HG02885 (cell line): ENCODE measurements around the gene LY6G5C.

Source experiments
- ATAC-seq: cut with Tn5 transposase; IDR thresholded peaks from one replicate; pipeline ENCODE4 v1.9.1; 2021; ENCODE audit warnings: mild to moderate bottlenecking; ENCODE audit not compliant: unreplicated experiment, poor library complexity

Gene LY6G5C, protein sequence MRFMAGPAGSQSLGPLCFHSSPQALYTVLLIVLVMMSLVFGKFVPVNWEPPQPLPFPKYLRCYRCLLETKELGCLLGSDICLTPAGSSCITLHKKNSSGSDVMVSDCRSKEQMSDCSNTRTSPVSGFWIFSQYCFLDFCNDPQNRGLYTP

DNA sequence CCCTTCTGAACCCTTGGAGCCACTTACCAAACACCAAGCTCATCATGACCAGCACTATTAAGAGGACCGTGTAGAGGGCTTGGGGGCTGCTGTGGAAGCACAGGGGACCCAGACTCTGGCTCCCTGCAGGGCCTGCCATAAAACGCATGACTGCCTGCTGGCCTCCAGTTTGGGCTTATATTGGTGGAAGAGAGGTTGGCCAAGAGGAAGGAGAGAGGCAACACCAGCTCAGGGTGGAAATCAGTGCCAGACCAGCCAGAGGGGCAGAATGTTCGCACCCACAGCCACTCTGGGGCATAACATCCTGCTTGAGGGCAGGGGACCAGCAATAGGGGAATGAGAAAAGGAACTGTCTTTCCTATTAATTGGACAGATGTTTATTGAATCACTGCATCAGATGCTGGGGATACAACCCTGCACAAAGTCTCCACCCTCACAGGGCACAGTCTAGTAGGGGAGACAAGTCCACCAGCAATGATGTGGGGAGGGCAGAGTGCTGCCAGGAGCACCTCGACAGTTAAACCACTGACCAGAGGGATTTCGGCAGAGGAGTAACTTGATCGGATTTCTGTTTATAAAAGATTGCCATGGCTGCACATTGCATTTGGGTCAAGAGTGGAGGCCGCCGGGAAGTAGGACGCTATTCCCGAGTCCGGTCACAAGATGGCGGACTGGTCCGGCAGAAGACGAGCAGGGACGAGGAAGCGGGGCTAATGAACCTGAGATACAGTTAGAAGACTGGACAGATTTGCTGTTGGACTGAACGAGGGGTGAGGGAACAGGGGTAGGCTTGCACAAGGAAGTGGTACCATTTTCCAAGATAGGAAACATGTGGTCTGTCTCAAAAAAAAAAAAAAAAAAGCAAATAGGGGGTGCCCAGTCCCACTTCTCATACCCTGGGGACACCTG is at the start of gene LY6G5C:
Gene LY6G5C, minus strand, starts transcription at position 842 of the 909 bp plus-strand sequence. Its CDS starts 694 bp downstream, at position 148.
- ATAC-seq: peak; percentile 51

DNA sequence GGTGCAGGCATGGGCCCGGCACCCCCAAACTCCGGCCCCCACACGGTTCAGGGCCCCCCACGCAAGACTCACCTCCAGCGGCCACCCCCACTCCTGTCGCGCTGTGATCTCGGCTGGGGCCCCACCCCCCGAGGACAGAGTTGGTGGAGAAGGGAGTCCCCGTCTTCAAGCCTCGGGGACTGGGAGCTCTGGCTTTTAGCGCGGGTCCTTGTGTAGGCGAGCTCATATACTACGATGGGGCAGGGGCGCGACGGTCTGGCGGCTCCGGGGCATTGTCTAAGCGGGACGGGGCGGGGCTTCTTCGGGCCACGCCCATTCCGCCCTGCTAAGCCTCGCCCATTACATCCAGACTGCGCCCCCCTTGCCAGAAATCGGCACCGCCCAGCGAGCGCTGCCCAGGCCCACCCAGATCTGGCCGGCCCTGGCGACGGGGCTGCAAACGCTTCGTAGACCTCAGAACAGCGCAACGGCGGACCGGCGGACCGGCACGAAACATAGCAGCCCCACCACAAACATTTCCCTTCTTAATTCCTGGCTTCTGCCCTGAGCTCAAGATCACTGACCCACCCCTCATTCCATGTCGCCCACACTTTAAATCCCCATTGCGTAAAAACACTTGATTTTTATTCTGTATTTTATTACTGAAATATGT is 49.2 kb upstream of the LY6G5C start:
- peak; percentile 47 for ATAC-seq

DNA sequence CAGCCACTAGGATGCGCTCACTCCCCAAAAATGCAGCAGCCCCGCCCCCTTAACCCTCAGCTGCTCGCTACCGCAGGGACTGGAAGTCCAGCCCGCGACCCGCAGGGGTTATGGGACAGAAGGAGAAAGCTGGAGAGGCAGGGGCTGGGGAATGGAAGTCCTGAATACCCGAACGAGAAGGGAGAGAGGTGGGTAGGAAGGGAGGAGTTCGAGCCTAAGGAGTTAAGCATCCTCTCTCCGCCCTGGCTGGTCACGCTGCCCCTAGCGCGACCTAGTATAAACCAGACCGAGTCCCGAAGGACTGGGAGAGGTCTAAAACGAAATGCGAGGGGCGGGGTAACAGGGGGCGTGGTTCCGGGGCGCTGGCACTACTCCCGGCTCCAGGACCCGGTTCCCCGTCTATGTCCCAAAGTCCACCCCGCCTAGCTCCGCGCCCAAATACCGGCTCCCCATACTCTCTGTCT is 48.7 kb upstream of the LY6G5C start:
- ATAC-seq: peak; percentile 45

DNA sequence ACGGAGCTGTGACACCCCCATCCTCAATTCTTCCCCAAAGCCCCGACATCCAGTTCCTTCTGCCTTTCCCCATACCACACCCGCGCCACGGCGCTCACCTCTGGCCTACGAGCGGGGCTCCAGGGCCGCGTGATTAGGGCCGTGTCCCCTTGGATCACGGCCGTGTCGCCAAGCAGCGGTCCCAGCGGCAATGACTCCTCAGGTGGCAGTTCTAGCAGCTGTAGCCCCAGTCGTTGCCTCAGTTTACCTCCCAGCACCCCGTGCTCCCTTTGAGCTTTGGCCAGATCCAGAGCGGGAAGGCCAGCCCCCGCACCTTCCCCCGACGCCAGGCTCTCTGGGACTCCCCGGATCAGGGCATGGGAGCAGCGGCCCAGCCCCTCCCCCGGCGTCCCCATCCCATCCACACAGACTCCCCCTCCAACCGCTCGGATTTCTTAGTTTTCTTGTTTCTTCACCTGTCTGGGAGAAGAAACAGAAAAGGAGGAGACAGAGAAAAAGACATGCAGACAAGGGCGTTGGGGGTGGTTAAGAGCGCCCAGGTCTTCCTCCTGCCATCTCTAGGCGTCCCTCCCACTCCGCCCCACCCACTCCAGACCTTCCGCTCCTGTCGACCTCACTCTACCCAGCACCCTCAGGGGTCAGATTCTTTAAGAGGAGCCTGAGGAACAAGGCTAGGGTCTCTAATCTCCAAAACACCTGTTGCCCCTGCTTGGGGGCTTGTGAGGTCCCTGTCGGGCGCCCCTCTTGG is 48.1 kb upstream of the LY6G5C start, which contains the start of gene DDAH2:
Gene DDAH2, minus strand, starts transcription at position 533 of the 748 bp plus-strand sequence. Its CDS starts 138 bp downstream, at position 395.
- ATAC-seq: peak; percentile 15

DNA sequence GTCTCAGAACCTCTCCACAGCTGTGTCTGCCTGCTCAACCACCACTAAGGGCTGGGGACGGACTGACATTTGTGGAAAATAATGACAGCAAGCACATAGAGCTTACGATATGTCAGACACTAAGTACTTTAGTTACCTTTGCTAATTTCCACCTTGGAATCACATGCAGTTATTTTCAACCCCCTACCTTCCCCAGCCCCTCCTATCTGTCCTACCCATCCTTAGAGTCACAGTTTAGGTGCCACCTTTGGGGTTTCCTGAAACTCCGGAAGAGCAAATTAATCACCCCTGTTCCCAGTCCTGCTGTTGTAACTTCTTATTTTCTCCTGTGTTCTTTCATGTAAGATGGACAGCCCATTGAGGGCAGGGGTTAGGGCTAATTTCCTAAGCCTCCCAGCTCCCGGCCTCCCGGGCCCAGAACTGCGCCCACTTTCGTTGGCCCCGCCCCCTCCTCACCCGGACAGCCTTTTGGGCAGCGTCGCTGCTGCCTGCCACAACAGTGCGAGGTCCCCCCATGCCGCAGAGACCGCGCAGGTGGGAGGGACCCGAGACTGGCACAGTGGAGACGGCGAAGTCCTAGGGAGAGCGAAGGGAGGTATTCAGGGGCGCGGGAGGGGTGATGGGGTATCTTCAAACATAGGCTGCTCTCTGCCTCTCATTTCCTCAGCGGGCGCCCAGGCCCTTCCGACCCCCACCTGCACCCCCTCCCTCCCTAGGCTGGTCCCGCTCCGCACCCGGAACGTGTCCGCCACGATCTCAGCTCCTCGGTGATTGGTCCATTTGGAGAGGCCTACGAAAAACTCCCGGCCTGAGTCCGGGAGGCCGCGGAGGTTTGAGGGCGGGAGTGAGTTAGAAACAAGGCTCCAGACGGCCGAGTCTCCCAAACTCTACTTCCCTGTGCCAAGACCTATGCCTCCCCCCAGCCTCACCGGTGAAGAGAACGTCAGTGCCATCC is 47.1 kb upstream of the LY6G5C start:
- no peak for ATAC-seq

DNA sequence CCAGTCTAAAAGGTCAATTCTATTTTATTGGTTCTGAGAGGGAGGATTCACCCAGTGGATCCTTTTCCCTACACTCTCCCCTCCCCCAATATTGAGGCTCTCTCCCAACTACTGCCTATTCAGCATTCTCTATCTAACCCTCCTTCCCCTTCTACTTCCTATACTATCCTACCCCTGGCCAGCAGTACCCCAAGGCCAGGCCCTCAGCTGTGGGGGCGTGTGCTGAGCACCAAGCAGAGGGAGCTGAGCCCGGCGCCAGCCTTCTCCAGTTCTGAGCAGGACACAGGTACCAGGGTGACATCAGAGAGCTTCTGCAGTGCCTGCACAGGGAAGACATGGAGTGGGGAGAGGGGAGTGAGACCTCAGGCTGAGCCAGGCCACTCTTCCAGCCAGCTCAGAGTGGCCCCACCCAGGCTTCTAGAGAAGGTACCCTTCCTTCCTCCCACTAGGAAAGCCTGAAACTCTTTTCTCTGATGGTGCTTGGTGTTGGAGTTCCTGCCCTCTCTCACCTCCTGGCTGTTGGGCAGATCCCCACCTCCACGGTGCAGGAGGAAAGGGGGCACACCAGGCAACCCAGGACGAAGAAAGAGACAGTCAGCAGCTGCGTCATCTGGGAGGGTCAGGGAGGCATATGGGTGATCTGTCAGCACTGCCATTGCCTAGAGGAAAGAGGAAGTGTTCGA is 46.3 kb upstream of the LY6G5C start:
- peak; percentile 53 for ATAC-seq

DNA sequence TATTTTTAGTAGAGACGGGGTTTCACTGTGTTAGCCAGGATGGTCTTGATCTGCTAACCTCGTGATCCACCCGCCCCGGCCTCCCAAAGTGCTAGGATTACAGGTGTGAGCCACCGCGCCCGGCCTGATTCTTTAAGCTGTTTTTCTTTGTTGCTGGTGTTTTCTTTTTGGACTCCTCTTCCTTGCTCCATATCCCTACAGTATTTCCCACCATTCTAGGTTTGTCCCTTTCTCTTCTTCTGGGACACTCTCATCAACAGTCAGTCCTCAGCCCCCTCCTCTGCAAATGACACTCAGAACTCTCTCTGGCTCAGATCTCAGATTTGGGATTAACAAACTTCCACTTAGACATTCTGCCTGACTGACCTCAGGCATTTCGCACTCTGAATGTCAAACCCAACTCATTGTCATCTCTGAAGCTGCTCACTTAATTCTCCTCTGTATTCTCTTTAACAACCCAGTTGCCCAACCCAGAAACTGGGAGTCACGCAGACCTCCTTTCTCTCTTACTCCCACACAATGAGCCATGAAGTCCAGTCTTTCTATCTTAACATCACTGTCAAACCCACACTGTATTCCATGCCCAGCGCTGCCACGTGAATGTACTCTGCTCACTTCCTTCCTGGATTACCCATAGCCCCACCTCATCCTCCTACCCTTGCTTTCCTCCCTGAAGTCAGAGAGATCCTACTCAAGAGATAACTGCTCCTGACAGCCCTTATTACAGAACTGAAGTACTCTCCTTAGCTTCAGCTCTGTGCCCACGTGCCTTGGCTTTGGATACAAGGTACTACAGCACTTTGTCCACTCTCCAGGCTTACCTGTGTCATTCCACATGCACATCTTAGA is 44.9 kb upstream of the LY6G5C start:
- no peak for ATAC-seq

DNA sequence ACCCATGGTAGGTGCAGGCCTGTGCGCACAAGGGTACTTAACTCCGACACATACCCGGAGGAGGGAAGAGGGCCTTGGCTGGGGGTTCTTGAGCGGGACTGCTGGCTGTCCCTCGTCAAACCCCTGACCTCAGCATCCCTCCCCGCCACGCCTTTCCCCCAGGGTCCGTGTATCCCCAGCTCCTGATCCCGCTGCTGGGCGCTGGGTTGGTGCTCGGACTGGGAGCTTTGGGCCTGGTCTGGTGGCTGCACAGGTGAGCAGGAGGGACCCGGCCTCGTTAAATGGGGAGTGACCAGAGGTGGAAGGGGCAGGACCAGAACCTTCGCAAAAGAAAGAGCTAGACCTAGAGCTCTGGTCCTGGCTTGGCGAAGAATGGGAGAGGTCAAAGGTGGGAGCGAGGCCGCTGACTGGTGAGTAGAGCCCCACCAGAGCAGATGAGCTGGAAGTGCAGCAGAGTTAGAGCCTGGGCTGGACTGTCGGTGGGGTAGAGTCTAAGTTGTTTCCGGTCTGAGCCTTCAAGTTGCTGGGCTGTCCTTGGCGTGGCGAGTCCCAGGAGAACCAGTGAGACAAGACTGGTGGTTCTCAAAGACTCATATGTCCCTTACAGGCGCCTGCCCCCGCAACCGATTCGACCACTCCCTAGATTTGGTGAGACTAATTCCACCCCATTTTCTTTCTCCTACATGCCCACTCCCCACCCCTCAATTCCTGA is 43.3 kb upstream of the LY6G5C start:
- no peak for ATAC-seq

DNA sequence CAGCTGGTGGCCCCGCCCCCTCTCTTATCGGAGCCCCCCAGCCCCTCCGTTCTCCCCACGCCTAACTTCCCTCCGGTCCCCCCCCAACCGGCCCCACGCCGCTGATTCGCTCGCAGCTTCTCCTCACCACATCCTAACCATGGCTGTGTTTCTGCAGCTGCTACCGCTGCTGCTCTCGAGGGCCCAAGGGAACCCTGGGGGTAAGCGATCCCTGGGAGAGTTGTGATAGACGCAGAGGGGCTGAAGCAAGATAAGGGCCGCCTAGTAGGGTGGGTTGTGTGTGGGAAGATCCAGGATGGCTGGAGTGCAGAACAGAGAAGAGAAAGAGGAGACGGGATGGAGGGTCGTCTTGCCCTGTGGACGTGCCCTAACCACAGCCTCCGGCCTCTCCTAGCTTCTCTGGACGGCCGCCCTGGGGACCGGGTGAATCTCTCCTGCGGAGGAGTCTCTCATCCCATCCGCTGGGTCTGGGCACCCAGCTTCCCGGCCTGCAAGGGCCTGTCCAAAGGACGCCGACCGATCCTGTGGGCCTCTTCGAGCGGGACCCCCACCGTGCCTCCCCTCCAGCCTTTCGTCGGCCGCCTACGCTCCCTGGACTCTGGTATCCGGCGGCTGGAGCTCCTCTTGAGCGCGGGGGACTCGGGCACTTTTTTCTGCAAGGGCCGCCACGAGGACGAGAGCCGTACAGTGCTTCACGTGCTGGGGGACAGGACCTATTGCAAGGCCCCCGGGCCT is 42.5 kb upstream of the LY6G5C start, which contains the start of gene MPIG6B:
Gene MPIG6B, plus strand, starts transcription at position 129 of the 735 bp plus-strand sequence. Its CDS starts 11 bp downstream, at position 140.
- ATAC-seq: no peak

DNA sequence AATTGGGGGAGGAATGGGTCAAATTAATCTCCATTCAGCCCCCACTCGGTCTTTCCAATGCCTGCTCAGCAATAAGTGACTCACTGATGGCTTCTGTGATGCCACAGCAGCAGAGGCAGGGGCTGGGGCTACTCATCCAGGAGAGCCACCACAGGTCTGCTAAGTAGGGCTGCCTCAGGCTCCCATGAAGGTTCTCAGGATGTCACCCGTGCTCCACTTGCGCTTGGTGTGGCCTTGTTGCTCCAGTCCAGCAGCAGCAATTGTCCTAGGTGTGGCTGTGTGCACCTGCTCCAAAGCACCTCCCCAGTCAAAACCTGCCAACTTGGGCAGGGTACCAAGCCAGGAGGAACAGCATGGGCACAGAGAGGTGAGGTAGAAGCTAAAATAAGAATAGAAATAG is 41.3 kb upstream of the LY6G5C start:
- no peak for ATAC-seq

DNA sequence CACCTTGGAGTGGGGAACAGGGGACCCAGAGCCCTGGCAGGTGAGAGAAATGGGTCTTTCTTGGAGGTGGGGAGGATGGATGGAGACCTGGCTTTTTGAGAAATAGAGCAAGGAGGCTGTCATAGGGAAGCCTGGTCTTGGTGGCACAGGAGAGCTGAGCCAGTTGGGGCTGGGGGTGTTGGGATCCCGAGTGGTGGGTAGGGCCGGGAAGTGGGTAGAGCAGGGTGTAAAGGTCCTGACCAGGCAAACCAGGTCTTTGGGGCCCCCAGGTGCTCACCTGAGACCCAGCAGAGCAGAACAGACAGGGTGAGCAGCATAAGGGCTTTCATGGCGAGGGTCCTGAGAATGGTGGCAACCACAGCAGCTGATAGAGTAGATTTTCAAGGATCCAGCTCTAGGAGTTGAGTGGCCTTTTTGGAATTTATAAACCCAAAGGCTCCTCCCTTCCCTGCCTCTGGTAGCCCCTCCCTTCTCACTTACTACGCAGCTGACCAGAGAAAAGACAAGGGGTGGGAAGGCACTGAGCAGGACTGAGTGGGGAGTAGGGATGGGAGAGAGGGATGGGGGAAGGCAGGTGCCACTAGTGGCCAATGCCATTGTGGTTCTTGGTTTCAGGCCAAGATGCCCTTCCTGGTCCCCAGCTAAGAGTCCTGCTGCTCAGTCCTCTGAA is 40.6 kb upstream of the LY6G5C start, which contains the start of gene LY6G6C:
Gene LY6G6C, minus strand, starts transcription at position 396 of the 670 bp plus-strand sequence. Its CDS starts 67 bp downstream, at position 329.
- no peak for ATAC-seq

DNA sequence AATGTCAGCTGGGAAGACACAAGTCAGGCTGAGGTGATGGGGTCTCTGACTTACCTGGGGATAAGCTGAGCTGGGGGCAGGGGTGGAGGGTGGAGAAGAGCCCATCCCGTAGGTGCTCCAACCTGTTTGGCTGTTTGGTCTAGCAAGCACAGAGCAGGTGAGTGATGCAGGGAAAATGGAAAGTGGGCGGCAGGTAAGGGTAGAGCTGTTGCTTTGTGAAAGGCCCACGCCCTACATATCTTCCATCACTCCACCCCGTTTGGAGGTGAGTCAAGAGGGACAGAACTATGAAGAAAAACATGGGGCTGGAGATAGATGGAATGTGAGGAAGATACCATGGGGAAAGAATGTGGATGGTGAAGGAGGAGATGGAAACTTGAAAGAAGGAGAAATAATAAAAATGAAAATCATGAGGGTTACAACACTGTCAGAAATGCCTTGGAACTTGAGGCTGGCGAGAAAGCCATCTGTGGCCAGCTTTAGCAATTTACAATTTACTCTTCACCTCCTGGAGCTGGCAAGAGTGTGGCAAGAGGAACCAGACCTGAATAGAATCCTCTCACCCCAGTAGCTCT is 39.4 kb upstream of the LY6G5C start:
- ATAC-seq: no peak

DNA sequence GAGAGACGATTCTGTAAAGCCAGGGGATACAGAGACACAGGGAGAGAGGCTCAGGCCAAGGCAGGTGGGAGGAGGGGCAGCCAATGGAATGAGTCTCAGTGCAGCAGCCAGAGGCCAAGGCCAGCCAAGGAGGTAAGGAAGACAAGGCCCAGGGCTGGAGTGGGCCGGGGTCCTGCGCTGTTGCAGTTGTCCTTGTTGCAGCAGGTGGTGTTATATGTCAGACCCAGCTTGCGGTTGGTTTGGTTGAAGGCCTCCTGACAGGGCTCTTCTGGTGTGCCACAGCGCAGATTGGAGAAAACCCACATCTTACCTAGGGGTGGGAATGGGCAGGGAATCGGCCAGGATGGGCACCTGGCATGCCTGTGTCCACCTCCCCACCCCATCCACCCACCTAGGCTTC is 38.1 kb upstream of the LY6G5C start:
- ATAC-seq: no peak

DNA sequence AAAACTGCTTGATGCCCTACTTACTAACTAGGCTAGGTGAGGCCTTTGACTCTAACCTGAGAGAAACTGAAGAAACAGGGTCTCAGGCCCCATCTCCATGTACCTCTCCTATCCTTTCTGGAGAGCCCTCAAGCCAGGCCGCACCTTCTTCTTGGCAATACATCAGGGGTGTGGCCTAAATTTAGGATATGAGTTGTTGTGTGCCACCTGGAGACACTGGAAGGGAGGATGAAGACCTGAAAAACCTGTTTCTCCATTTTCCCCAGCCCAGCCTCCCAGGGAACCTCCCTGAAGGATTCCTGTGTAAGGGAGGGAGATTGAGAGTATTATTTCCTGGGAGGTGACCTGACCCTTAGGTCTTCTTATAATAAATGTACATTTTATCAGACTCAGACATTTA is 37.4 kb upstream of the LY6G5C start:
- ATAC-seq: no peak

DNA sequence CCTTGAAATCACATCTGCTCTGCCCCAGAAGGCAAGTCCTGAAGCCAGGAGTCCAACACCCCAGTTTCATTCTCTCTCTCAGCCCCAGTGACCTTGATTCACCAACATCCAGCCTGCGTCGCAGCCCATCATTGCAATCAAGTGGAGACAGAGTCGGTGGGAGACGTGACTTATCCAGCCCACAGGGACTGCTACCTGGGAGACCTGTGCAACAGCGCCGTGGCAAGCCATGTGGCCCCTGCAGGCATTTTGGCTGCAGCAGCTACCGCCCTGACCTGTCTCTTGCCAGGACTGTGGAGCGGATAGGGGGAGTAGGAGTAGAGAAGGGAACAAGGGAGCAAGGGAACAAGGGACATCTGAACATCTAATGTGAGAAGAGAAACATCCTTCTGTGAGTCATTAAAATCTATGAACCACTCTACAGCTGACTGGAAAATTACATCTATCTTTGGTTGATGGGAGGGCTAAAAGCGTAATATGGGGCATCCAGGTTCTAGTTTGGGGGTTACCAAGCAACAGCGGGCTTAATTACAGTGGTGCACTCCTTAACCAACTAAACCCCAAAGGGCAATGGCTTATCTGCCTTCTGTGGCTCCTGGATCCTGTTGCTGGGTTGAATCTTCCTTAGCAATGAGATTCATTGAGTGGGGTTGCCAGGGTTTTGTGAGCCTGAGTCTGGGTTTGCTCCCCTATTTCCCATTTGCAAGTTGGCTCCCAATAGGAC is 36.8 kb upstream of the LY6G5C start:
- ATAC-seq: no peak
